PC-3 (cell line): ENCODE measurements around the gene IL16. TPM values are rescaled to one million over a fixed set of nuclear protein-coding genes. Genes with fewer than 3 reads are reported as not detected.

ENCODE experiments used
- ATAC-seq: fragments of 200-7000 bp; cut with Tn5 transposase; 2 replicates; pipeline ENCODE4 v1.9.1; 2020; ENCODE audit warnings: mild to moderate bottlenecking, moderate library complexity
- BruUV-seq: library from RNA; stranded (reverse); fragments of 400-500 nt; replicated peaks from 2 replicates; lab custom pipeline; 2021; lab: Mats Ljungman, UMichigan
- CTCF ChIA-PET: fragments of 300-600 bp; sonication (Branson Sonifier 250); formaldehyde crosslinking; loops from one replicate; lab custom pipeline; 2022; ENCODE audit warnings: antibody characterized with exemption; lab: Charles Lee
- POLR2A ChIA-PET: fragments of 300-600 bp; sonication (Branson Sonifier 250); formaldehyde crosslinking; loops from one replicate; lab custom pipeline; 2022; ENCODE audit warnings: antibody characterized with exemption; ENCODE audit not compliant: unreplicated experiment; lab: Charles Lee
- DNase-seq: peaks from one replicate; pipeline ENCODE4 v3.0.0-alpha.2; 2015
- H2AFZ ChIP-seq: fragments of 300-600 bp; sonication (generic); 2 replicates; pipeline ENCODE4 v1.6.0; 2016; ENCODE audit warnings: antibody characterized with exemption, low read length
- H3F3A ChIP-seq: fragments of 300-600 bp; sonication (generic); one replicate; pipeline ENCODE4 v1.6.0; 2017; ENCODE audit warnings: antibody characterized with exemption, low read length, control low read depth, mild to moderate bottlenecking; ENCODE audit not compliant: unreplicated experiment
- H3K27ac ChIP-seq: fragments of 300-600 bp; sonication (generic); 2 replicates; pipeline ENCODE4 v1.5.1; 2016; ENCODE audit warnings: mild to moderate bottlenecking, low read length
- H3K27me3 ChIP-seq: fragments of 300-600 bp; sonication (generic); 2 replicates; pipeline ENCODE4 v1.6.1; 2016; ENCODE audit warnings: low read length, mixed read lengths
- H3K36me3 ChIP-seq: fragments of 300-600 bp; sonication (generic); 2 replicates; pipeline ENCODE4 v1.6.1; 2016; ENCODE audit warnings: low read depth, mixed run types, low read length, mixed read lengths
- H3K4me1 ChIP-seq: fragments of 300-600 bp; sonication (generic); 2 replicates; pipeline ENCODE4 v1.5.1; 2016; ENCODE audit warnings: low read length; ENCODE audit not compliant: insufficient read depth
- H3K4me2 ChIP-seq: fragments of 300-600 bp; sonication (generic); 2 replicates; pipeline ENCODE4 v1.6.0; 2016; ENCODE audit warnings: low read length
- H3K4me3 ChIP-seq: fragments of 300-600 bp; sonication (generic); 2 replicates; pipeline ENCODE4 v1.5.1; 2016; ENCODE audit warnings: mild to moderate bottlenecking, low read length, mixed read lengths
- H3K79me2 ChIP-seq: fragments of 300-600 bp; sonication (generic); 2 replicates; pipeline ENCODE4 v1.6.1; 2017; ENCODE audit warnings: low read length, mixed read lengths
- H3K9ac ChIP-seq: fragments of 300-600 bp; sonication (generic); 2 replicates; pipeline ENCODE4 v1.6.0; 2016; ENCODE audit warnings: mild to moderate bottlenecking, low read length
- H3K9me2 ChIP-seq: fragments of 300-600 bp; sonication (generic); replicated peaks from 2 replicates; pipeline ENCODE4 v1.6.1; 2016; ENCODE audit warnings: mixed run types, low read length, mixed read lengths
- H3K9me3 ChIP-seq: fragments of 300-600 bp; sonication (generic); 2 replicates; pipeline ENCODE4 v1.6.1; 2016; ENCODE audit warnings: low read length, mixed read lengths
- H4K20me1 ChIP-seq: fragments of 300-600 bp; sonication (generic); 2 replicates; pipeline ENCODE4 v1.6.1; 2016; ENCODE audit warnings: low read length, mixed read lengths
- EZH2 ChIP-seq: fragments of 300-600 bp; sonication (generic); IDR thresholded peaks from one replicate; pipeline ENCODE4 v1.6.1; 2017; ENCODE audit warnings: antibody characterized with exemption, mild to moderate bottlenecking, low read length; ENCODE audit not compliant: unreplicated experiment
- EZH2phosphoT487 ChIP-seq: fragments of 300-600 bp; sonication (generic); IDR thresholded peaks from 2 replicates; pipeline ENCODE4 v1.6.1; 2018; ENCODE audit warnings: mild to moderate bottlenecking, antibody characterized with exemption, low read length, borderline replicate concordance
- intact Hi-C: fragments of 100-400 bp; cut with micrococcal nuclease; formaldehyde crosslinking; loops from 2 replicates; pipeline ENCODE4 v1.9.0; 2023
- total RNA-seq: library from RNA; depleted of rRNA; stranded (reverse); fragments of >200 nt; gene quantifications from 2 replicates; pipeline ENCODE4 v1.2.3, GENCODE V29; 2014
- TF ChIP-seq, protein P1 (sequence below): fragments of 300-600 bp; sonication (generic); conservative IDR thresholded peaks from 2 replicates; pipeline ENCODE4 v1.5.1; 2017; ENCODE audit warnings: antibody characterized with exemption, low read depth, mild to moderate bottlenecking, low read length

The IL16 gene
- total RNA-seq, 1 experiment from 2014 or later = 0.04 TPM

DNA sequence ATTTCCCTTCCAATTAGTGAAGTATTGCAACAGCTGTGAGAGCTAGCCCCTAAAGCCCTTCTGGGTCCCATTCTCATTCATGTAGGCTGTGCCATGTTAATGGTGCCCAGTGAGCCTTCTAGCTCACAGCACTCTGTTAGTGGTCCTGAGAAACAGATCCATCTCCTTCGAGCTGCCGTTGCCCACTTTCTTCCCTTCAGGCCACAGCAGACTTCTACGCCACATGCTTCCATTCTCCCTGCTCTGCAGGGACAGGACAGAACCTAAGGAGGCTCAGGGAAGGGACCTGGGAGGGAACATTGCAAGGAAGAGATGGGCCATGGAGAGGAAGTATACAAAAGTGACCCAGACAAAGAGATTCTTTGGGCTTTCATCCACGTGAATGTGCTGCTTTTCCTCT, 139.0 kb downstream of the IL16 start:
- POLR2A ChIA-PET = no interaction called here
- no TSS peak for BruUV-seq
- no peak for ATAC-seq

DNA sequence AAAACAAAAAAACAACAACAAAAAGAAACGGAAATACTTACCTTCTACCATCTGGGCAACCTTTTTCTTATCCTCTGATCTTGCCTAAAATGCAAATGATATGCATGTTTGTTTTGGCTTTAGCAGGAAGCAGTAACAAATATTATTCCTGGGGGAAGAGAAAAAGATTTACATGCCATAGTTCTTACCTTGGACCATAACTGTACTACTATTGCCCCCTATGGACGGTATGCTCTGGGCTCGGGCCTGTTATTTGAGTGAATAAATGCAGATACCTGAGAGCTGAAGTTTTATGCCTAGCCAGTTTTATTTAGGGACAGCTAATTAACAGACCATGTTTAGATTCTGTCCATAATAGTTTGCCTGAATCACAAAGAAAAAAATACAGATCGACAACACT, 139.9 kb downstream of the IL16 start:
- CTCF ChIA-PET = no interaction called here
- DNase-seq = peak; percentile 64

More for the DNA sequence above, 139.0 kb downstream of the IL16 start:
- Histone ChIP-seq H3F3A (no peaks in the 10 kb centered on the region), H2AFZ (no peak overlapping the region), H3K27me3 (no peaks in the 10 kb centered on the region), H3K36me3 (no peaks in the 10 kb centered on the region), H3K79me2 (no peaks in the 10 kb centered on the region), H3K4me2 (no peak overlapping the region), H3K9me2 (no peaks in the 10 kb centered on the region), H3K4me3 (no peak overlapping the region), H3K9me3 (no peaks in the 10 kb centered on the region), H3K27ac (no peak overlapping the region), H4K20me1 (no peaks in the 10 kb centered on the region), H3K4me1 (peaks cover 17% of the 10 kb centered on the region), H3K9ac (no peak overlapping the region)
- TF ChIP-seq, protein P1, sequence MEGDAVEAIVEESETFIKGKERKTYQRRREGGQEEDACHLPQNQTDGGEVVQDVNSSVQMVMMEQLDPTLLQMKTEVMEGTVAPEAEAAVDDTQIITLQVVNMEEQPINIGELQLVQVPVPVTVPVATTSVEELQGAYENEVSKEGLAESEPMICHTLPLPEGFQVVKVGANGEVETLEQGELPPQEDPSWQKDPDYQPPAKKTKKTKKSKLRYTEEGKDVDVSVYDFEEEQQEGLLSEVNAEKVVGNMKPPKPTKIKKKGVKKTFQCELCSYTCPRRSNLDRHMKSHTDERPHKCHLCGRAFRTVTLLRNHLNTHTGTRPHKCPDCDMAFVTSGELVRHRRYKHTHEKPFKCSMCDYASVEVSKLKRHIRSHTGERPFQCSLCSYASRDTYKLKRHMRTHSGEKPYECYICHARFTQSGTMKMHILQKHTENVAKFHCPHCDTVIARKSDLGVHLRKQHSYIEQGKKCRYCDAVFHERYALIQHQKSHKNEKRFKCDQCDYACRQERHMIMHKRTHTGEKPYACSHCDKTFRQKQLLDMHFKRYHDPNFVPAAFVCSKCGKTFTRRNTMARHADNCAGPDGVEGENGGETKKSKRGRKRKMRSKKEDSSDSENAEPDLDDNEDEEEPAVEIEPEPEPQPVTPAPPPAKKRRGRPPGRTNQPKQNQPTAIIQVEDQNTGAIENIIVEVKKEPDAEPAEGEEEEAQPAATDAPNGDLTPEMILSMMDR = no peak
- TF ChIP-seq EZH2 = no peak
- TF ChIP-seq EZH2phosphoT487 = no peak
- DNase-seq = no peak
- CTCF ChIA-PET = no interaction called here
- intact Hi-C loops = no loop called here

DNA sequence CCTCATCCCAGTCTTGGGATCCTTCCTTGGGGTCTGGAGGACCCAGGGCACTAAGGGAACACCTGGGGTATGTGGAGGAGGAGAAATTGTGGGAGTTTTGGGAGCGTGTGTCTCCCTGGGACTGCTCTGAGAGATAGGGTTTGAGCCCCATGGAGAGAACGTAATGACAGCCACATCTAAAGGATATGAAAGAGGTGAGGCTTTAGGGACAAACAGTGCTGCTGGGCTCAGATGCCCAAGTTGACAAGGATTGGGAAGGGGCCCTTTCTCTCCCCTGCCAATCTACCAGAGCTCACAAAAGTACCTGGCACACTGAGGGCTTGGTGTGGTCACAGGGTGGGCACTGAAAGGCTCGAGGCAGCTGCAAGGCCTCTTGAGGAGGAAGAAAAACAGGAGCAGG, 140.6 kb downstream of the IL16 start:
- ATAC-seq = no peak
- BruUV-seq = no TSS peak
- Histone ChIP-seq H3K4me1 (peaks cover 17% of the 10 kb centered on the region), H3K36me3 (no peaks in the 10 kb centered on the region), H3K4me2 (no peak overlapping the region), H3F3A (no peaks in the 10 kb centered on the region), H3K27me3 (no peaks in the 10 kb centered on the region), H3K9ac (no peak overlapping the region), H4K20me1 (no peaks in the 10 kb centered on the region), H3K79me2 (no peaks in the 10 kb centered on the region), H3K9me3 (no peaks in the 10 kb centered on the region), H3K4me3 (no peak overlapping the region), H3K9me2 (no peaks in the 10 kb centered on the region), H2AFZ (no peak overlapping the region), H3K27ac (no peak overlapping the region)
- ChIA-PET POLR2A (no interaction called here), CTCF (no interaction called here)
- no peak for DNase-seq
- intact Hi-C loops = no loop called here
- TF ChIP-seq EZH2 (no peak), EZH2phosphoT487 (no peak)
- TF ChIP-seq, protein P1 = no peak

More for the DNA sequence above, 139.9 kb downstream of the IL16 start:
- Histone ChIP-seq H2AFZ (no peak overlapping the region), H3K9me3 (no peaks in the 10 kb centered on the region), H3K4me2 (no peak overlapping the region), H3F3A (no peaks in the 10 kb centered on the region), H3K27me3 (no peaks in the 10 kb centered on the region), H3K9ac (no peak overlapping the region), H3K4me1 (peaks cover 17% of the 10 kb centered on the region), H3K79me2 (no peaks in the 10 kb centered on the region), H3K36me3 (no peaks in the 10 kb centered on the region), H3K4me3 (no peak overlapping the region), H4K20me1 (no peaks in the 10 kb centered on the region), H3K27ac (no peak overlapping the region), H3K9me2 (no peaks in the 10 kb centered on the region)
- no TSS peak for BruUV-seq
- no peak for TF ChIP-seq EZH2phosphoT487
- TF ChIP-seq, protein P1 = peak; percentile 69
- intact Hi-C loops = no loop called here
- POLR2A ChIA-PET = no interaction called here
- peak; percentile 49; the same call in 1 of the 2 replicates for ATAC-seq
